Rectal smooth muscle tissue (tissue), 1 donor: ENCODE measurements around the gene SNED1.
"Not testable (repeated sequence)": the region's sequence is repeated elsewhere in the genome, so short reads cannot be mapped to it uniquely, and the experiment has no call there.

Experiments
- H3K27ac ChIP-seq: one replicate; pipeline ENCODE4 v1.7.0; 2013; ENCODE audit warnings: low read depth, low read length, inconsistent platforms
- H3K27me3 ChIP-seq: one replicate; pipeline ENCODE4 v1.7.0; 2013; ENCODE audit warnings: low read length; ENCODE audit not compliant: control insufficient read depth, insufficient read depth
- H3K36me3 ChIP-seq: one replicate; pipeline ENCODE4 v1.7.0; 2013; ENCODE audit warnings: low read length; ENCODE audit not compliant: control insufficient read depth, insufficient read depth
- H3K4me1 ChIP-seq: one replicate; pipeline ENCODE4 v1.7.0; 2013; ENCODE audit warnings: low read length; ENCODE audit not compliant: control insufficient read depth, insufficient read depth
- H3K4me3 ChIP-seq: one replicate; pipeline ENCODE4 v1.7.0; 2013; ENCODE audit warnings: low read length
- H3K9ac ChIP-seq: one replicate; pipeline ENCODE4 v1.7.0; 2013; ENCODE audit warnings: low read length

The SNED1 gene

DNA sequence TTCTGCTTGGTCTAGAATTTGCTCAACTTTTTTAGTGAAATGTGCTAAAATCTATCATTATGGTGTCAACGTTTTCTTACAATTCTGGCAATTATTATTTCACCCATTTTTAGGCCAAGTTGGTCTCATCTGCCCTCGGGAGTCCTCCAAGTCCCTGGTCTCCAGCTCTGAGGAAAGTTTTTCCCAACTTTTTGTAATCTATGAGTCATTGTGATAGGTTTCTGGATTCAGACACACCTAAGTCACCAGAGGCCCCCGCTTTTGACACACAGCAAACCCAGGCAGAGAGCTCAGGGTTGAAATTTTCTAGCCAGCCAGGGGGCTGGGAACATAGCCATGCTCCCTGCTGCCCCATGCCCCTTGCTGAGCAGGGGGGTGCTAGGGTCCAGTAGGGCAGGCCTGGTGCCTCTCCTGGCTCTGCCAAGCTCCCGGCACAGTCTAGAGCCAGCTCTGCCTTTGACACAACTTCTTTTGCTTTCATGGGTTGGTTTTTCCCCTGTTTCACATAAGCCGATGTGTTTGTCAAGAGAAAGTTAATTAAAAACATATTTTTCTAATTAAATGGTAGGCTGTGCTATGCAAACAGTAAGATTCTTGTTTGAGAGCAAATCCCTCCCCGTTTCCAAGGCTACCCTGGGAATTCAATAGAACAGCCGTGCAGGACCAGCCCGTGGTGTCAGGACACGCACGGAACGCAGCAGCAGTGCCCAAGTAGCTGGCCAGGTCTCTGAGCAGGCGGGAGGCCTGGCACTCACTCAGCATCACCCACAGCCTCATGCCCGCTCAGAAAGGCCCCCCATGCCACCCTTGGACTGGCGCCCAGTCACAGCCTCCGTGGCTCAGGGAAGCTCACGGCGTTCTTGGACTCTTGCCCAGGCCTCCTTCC is 25.5 kb upstream of the SNED1 start:
- Histone ChIP-seq H3K27me3 (peaks cover 4% of the 10 kb centered on the region), H3K4me3 (no peak overlapping the region), H3K4me1 (no peaks in the 10 kb centered on the region), H3K36me3 (no peaks in the 10 kb centered on the region), H3K27ac (no peak overlapping the region), H3K9ac (no peak overlapping the region)

- H3K4me3 ChIP-seq = no peak overlapping the region
- H3K36me3 ChIP-seq = no peaks in the 10 kb centered on the region
- no peaks in the 10 kb centered on the region for H3K4me1 ChIP-seq
- no peak overlapping the region for H3K9ac ChIP-seq
- peaks cover 4% of the 10 kb centered on the region for H3K27me3 ChIP-seq
- H3K27ac ChIP-seq = no peak overlapping the region
Measured at GRCh38 chr2:240974771-240975572, 23.4 kb upstream of the SNED1 start.

DNA sequence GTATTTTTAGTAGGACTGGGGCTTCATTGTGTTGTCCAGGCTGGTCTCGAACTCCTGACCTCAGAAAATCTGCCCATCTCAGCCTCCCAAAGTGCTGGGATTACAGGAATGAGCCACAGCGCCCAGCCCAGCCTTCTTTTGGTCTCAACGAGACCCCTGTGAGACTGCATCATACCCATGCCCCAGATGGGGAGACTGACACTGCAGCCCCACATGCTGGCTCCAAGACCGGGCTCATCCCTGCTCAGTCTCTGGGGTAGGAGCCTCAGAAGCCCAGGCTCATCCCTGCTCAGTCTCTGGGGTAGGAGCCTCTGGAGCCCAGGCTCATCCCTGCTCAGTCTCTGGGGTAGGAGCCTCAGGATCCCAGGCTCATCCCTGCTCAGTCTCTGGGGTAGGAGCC is 22.5 kb upstream of the SNED1 start:
- not testable (repeated sequence) for H3K27ac ChIP-seq, H3K4me3 ChIP-seq, H3K27me3 ChIP-seq, H3K4me1 ChIP-seq, H3K9ac ChIP-seq, H3K36me3 ChIP-seq

DNA sequence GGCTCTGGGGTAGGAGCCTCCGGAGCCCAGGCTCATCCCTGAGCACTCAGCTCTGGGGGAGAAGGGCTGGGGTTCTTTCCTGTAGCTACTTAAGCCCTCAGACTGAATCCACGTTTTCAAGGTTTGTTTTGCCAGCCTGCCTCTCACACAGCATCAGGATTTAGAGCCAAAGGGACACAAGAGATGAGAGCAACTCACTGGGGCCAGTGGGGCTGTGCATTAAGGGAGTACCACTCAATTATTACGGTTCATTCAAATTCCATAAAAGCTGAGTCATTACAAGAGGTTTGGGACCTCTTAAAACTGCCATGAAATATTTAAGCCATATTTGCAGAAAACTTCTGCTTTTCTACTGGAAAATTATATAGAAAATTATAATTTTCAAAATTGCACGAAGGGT is 17.1 kb upstream of the SNED1 start:
- Histone ChIP-seq H3K27me3 (no peaks in the 10 kb centered on the region), H3K9ac (no peak overlapping the region), H3K4me1 (no peaks in the 10 kb centered on the region), H3K4me3 (no peak overlapping the region), H3K36me3 (no peaks in the 10 kb centered on the region), H3K27ac (no peak overlapping the region)

GRCh38 chr2:240981871-240982800 is 16.3 kb upstream of the SNED1 start:
- H3K27me3 ChIP-seq = no peaks in the 10 kb centered on the region
- no peak overlapping the region for H3K9ac ChIP-seq
- H3K4me3 ChIP-seq = no peak overlapping the region
- H3K36me3 ChIP-seq = no peaks in the 10 kb centered on the region
- no peak overlapping the region for H3K27ac ChIP-seq
- no peaks in the 10 kb centered on the region for H3K4me1 ChIP-seq

GRCh38 chr2:240982821-240983281 is 15.6 kb upstream of the SNED1 start:
- H3K4me3 ChIP-seq = no peak overlapping the region
- no peak overlapping the region for H3K27ac ChIP-seq
- no peaks in the 10 kb centered on the region for H3K36me3 ChIP-seq
- H3K9ac ChIP-seq = no peak overlapping the region
- no peaks in the 10 kb centered on the region for H3K4me1 ChIP-seq
- H3K27me3 ChIP-seq = no peaks in the 10 kb centered on the region

DNA sequence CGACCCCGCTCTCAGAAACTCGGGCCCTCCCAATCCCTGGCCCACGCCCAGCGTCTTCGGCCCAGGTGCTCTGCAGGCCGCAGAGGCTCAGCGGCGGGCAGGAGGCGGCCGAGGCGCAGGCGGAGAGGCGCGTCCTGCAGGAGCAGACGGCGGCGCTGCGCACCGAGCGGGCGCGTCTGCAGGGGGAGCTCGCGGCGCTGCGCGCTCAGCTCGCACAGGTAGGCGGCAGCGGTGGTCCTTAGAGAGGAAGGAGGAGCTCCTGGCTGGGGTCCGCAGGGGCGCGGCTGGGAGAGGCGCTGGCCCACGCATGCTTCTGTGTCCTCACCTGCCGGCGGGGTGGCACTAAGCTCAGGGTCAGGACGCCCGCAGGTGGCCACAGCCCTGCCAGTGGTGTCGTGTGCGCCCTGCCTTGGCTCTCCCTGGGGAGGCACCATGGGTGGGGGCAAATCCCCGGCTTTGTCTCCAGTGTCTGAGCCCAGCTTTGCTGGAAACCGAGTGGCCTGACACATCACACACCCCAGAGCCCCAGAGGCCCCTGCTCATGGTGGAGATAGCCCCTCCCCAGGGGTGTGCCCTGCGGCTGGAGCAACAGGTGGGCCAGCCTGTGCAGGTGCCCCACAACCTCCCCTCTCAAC is 14.9 kb upstream of the SNED1 start:
- Histone ChIP-seq H3K36me3 (no peaks in the 10 kb centered on the region), H3K9ac (no peak overlapping the region), H3K27me3 (no peaks in the 10 kb centered on the region), H3K4me1 (no peaks in the 10 kb centered on the region), H3K4me3 (no peak overlapping the region), H3K27ac (no peak overlapping the region)

GRCh38 chr2:240983996-240984498 is 14.4 kb upstream of the SNED1 start:
- Histone ChIP-seq H3K27me3 (no peaks in the 10 kb centered on the region), H3K36me3 (no peaks in the 10 kb centered on the region), H3K9ac (no peak overlapping the region), H3K4me1 (no peaks in the 10 kb centered on the region), H3K4me3 (no peak overlapping the region), H3K27ac (no peak overlapping the region)

- Histone ChIP-seq H3K4me3 (no peak overlapping the region), H3K27me3 (no peaks in the 10 kb centered on the region), H3K36me3 (no peaks in the 10 kb centered on the region), H3K27ac (no peak overlapping the region), H3K4me1 (no peaks in the 10 kb centered on the region), H3K9ac (no peak overlapping the region)
Measured at GRCh38 chr2:240985881-240986786, 12.3 kb upstream of the SNED1 start.

DNA sequence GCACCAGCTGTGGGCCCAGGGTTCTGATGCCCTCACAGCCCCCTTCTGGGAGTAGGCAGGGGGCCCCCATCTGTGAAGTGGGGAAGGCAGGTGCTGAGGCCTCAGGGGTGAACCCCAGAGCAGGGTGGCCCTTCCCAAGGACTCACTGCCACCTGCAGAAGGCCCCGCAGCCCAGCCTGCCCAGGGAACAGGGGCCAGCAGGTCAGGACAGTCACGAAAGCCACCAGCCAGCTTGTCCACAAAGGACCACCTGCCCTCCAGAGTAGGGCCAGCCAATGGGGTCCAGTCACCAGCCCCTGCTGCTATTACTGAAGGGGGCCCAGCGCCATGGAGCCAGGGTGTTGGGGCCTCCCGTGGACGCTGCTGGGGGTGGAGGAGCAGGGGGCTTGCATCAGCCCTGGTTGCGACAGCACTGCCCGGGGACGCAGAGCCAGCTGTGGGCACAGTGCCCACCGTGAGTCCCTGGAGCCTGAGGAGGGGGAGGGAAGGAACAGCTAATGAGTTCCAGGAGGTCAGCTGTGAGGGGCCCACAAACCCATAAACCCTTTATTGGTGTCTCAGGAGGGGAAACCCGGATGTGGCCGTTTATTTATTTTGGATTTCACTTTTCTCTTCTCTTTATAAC is 11.5 kb upstream of the SNED1 start:
- no peak overlapping the region for H3K9ac ChIP-seq
- no peak overlapping the region for H3K27ac ChIP-seq
- H3K36me3 ChIP-seq = no peaks in the 10 kb centered on the region
- no peaks in the 10 kb centered on the region for H3K4me1 ChIP-seq
- H3K27me3 ChIP-seq = no peaks in the 10 kb centered on the region
- no peak overlapping the region for H3K4me3 ChIP-seq
